ENCODE measurements around the gene VASN. TPM values are rescaled to one million over a fixed set of nuclear protein-coding genes. Genes with fewer than 3 reads are reported as not detected.

VASN gene
- total RNA-seq = not detected

DNA sequence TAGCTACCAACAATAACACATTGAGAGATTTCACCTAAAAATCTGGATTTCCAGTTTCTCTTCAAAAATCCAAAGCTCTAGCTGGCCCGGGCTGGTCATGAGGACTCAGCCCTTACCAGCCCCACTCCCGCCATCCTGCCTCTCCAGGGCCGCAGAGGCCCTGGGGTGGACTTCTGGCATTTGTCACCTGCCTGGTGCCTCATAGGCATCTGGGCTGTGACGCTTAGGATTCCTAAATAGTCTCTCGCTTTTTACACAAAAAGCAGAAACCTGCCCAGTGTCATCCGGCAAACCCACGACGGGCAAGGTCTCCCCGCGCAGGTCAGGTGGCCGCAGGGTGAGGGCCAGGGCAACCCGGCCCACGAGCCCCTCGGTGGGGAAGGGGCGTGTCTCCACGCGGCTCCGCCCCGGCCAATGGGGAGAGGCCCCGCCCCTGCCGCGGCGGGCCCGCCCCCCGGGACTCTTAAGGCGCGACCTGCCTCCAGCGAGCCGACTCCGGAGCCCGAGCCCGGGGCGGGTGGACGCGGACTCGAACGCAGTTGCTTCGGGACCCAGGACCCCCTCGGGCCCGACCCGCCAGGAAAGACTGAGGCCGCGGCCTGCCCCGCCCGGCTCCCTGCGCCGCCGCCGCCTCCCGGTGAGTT, at the start of gene VASN:
TSS of gene VASN (plus strand) at position 492 of the 644 bp plus-strand sequence. CDS start 9,030 bp downstream, outside the sequence.
- Mint-ChIP-seq H3K4me3 (peak within 1 kb of the TSS; percentile 59), H3K36me3 (ENCODE audit: low read depth) (no peaks in the 10 kb centered on the region), H3K27me3 (no peaks in the 10 kb centered on the region), H3K9me3 (ENCODE audit: low read depth) (no peaks in the 10 kb centered on the region), H3K27ac (no peak within 1 kb of the TSS), H3K4me1 (peaks cover 12% of the 10 kb centered on the region)
- ChIA-PET CTCF (interaction anchor here (1.0 kb wide), 1 partner anchor 12 kb away, joined by 5 read pairs; no protein-coding TSS in a partner anchor), POLR2A (no interaction called here)
- ATAC-seq (peak; percentile 94), DNase-seq (peak; percentile 81)
- intact Hi-C loops (cut with DNase I, micrococcal nuclease) = loop anchor here (1.0 to 2.0 kb wide), 2 partner anchors 20 to 65 kb away; partner anchors contain the start of gene PAM16 (in 1 of the 2)

GRCh38 chr16:4322121-4323052, 49.3 kb upstream of the VASN start:
- Mint-ChIP-seq H3K27me3 (no peaks in the 10 kb centered on the region), H3K4me3 (no peak overlapping the region), H3K9me3 (ENCODE audit: low read depth) (no peaks in the 10 kb centered on the region), H3K27ac (no peak overlapping the region), H3K4me1 (peaks cover 2% of the 10 kb centered on the region), H3K36me3 (ENCODE audit: low read depth) (no peaks in the 10 kb centered on the region)
- ATAC-seq = no peak
- DNase-seq = no peak
- ChIA-PET POLR2A (no interaction called here), CTCF (interaction anchor here (0.5 to 0.7 kb wide), 2 partner anchors 20 to 210 kb away, joined by 3 read pairs; no protein-coding TSS in a partner anchor)
- intact Hi-C loops (cut with DNase I, micrococcal nuclease) = no loop called here

DNA sequence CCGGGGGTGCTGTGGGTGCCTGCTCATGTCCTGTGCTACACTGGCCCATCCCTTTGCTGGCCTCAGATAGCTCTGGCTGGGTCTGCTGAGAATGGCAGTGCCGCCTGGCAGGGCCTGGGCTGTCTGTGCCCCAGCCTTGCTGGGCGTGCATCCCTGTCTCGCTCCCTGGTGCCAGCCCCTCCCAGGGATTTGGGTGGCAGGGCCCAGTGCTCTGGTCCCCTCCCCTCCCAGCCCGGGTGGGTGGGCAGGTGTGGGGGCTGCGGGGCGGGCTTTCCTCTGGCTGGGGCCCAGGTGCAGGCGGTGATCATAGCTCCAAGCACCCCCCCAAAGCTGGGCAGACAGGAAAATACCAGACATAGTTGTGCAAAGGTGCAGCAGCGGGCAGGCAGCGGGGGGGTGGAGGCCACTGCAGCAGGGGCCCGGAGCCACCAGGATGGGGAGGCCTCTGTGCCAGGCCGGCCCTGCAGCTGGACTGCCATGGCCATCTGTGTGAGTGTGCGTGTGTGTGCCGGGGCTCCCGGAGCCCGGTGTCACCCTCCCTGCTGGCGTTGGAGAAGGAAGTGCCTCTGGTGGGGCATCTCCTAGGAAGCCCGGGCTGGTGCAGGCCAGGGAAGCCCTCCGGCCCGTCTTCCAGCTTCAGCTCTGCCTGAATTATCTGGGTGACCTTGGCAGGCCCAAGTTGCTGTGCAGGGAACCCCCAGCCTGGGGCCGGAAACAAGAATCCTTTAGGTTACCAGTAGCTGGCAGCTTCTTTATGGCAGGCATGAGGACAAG, 48.4 kb upstream of the VASN start:
- ChIA-PET POLR2A (no interaction called here), CTCF (no interaction called here)
- Mint-ChIP-seq H3K4me1 (peaks cover 2% of the 10 kb centered on the region), H3K4me3 (no peak overlapping the region), H3K36me3 (ENCODE audit: low read depth) (no peaks in the 10 kb centered on the region), H3K9me3 (ENCODE audit: low read depth) (no peaks in the 10 kb centered on the region), H3K27me3 (no peaks in the 10 kb centered on the region), H3K27ac (no peak overlapping the region)
- intact Hi-C loops (cut with DNase I, micrococcal nuclease) = no loop called here
- ATAC-seq = no peak
- no peak for DNase-seq

DNA sequence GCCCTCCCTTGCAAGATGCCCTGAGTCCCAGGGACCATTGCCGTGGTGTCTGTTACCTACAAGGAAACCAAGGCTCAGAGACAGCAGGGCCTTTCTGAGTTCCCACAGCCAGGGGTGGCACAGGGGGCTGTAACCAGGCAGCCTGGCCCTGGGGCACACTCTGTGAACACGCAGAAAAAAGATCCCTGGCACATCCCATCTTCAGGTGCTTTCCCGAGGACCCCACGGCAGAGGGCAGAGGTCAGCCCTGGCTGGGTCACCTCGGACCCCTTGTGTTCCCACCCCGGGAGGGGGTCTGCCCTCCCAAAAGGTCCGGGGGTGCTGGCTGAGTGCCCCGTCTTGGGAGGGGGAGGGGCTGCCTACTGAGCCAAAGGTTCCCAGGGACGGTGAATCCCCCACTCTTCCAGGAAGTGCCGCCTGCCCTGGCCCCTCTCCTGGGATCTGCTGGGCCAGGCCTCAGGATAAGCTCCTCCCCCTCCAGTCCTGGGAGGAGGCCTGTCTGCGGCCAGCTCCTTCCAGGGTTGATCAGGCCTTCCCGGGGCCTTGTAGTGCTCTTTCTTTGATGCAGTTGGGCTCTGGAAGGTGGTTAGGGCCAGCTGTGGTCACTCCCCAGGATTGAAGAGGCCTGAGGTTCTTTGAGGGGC, 47.7 kb upstream of the VASN start:
- ATAC-seq = no peak
- POLR2A ChIA-PET = no interaction called here
- intact Hi-C loops (cut with DNase I, micrococcal nuclease) = no loop called here
- CTCF ChIA-PET = no interaction called here
- Mint-ChIP-seq H3K4me1 (peaks cover 2% of the 10 kb centered on the region), H3K27me3 (no peaks in the 10 kb centered on the region), H3K4me3 (no peak overlapping the region), H3K9me3 (ENCODE audit: low read depth) (no peaks in the 10 kb centered on the region), H3K36me3 (ENCODE audit: low read depth) (no peaks in the 10 kb centered on the region), H3K27ac (no peak overlapping the region)
- no peak for DNase-seq

DNA sequence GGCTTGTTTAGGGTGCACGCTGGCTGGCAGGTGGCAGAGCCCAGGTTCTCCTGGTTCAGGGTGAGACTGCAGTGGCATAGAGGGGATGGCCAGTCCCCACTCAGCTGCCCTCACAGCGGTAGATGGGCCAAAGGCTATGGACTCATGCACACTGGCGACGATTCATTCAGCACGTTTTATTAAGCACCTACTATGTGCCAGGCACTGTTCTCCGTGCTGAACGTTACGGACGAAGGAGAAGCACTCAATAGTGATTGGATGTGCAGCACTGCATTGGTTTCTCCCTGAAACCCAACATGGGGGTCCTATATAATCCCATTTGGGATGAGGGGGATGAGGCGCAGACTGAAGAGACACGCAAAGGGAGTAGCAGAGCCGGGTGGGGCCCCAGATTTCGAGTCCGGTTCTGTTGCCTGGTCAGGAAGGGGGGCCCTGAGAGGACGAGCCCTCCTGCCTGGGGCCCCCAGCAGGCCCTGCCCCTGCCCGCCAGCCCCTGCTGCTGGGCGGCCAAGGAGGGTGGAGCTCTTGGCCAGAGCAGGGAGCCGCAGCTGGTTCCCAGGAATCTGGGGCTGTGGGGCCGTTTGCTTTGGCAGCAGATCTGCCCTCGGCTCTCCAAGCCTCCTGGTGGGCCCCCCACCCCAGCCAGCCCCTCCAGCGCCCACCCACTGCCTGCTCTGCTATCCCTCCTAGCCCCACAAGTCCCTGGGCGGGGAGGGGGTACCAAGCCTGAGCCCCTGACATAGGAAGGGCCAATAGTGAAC, 47.0 kb upstream of the VASN start:
- H3K27me3 Mint-ChIP-seq = no peaks in the 10 kb centered on the region
- H3K36me3 Mint-ChIP-seq (ENCODE audit: low read depth) = no peaks in the 10 kb centered on the region
- no peak overlapping the region for H3K27ac Mint-ChIP-seq
- ChIA-PET CTCF (interaction anchor here (0.7 kb wide), 1 partner anchor 182 kb away, joined by 3 read pairs; no protein-coding TSS in a partner anchor), POLR2A (no interaction called here)
- intact Hi-C loops (cut with DNase I, micrococcal nuclease) = loop anchor here in 1 of 2 experiments (5.0 kb wide), 1 partner anchor 52 kb away; the partner anchor contains the start of gene TFAP4
- DNase-seq (no peak), ATAC-seq (no peak)
- no peaks in the 10 kb centered on the region for H3K9me3 Mint-ChIP-seq (ENCODE audit: low read depth)
- no peak overlapping the region for H3K4me3 Mint-ChIP-seq
- H3K4me1 Mint-ChIP-seq = no peaks in the 10 kb centered on the region

DNA sequence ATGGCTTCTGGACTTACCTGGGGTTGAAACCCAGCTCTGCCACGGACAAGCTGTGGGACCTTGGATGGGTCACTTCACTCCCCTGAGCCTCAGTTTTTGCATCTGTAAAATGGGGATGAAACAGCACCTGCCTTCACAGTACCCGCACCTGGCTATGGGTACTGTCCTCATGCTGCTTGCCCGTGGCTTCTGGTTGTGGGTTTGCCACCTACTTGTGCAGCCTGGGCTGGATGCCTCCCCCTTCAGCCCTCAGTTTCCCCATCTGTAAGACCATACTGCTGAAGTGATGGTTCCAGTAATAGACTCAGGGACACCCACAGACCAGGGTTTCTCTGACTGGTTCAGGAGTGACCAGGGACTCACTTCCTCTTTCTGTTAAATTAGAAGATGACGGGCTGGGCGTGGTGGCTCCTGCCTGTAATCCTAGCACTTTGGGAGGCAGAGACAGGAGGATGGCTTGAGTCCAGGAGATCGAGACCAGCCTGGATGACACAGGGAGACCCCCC, 46.3 kb upstream of the VASN start:
- H3K27ac Mint-ChIP-seq = no peak overlapping the region
- intact Hi-C loops (cut with DNase I, micrococcal nuclease) = loop anchor here in 1 of 2 experiments (5.0 kb wide), 1 partner anchor 53 kb away; the partner anchor contains the start of gene TFAP4
- H3K27me3 Mint-ChIP-seq = no peaks in the 10 kb centered on the region
- no peaks in the 10 kb centered on the region for H3K4me1 Mint-ChIP-seq
- POLR2A ChIA-PET = no interaction called here
- CTCF ChIA-PET = interaction anchor here (0.7 kb wide), 1 partner anchor 181 kb away, joined by 3 read pairs; no protein-coding TSS in a partner anchor
- H3K9me3 Mint-ChIP-seq (ENCODE audit: low read depth) = no peaks in the 10 kb centered on the region
- no peak overlapping the region for H3K4me3 Mint-ChIP-seq
- ATAC-seq (no peak), DNase-seq (no peak)
- H3K36me3 Mint-ChIP-seq (ENCODE audit: low read depth) = no peaks in the 10 kb centered on the region

- no peaks in the 10 kb centered on the region for H3K9me3 Mint-ChIP-seq (ENCODE audit: low read depth)
- H3K36me3 Mint-ChIP-seq (ENCODE audit: low read depth) = no peaks in the 10 kb centered on the region
- peak overlapping the region; percentile 26 for H3K4me3 Mint-ChIP-seq
- H3K27ac Mint-ChIP-seq = no peak overlapping the region
- no peak for DNase-seq
- CTCF ChIA-PET = interaction anchor here (0.6 to 2.7 kb wide), 12 partner anchors 11 to 221 kb away, joined by 3 to 14 read pairs (median 4); partner anchors contain the start of gene GLIS2
- peak; percentile 19 for ATAC-seq
- POLR2A ChIA-PET = interaction anchor here (0.6 kb wide), 1 partner anchor 138 kb away, joined by 3 read pairs; no protein-coding TSS in a partner anchor
- intact Hi-C loops (cut with DNase I, micrococcal nuclease) = loop anchor here (1.0 to 5.0 kb wide), 2 partner anchors 20 to 55 kb away; partner anchors contain the start of gene TFAP4 (in 1 of the 2)
- H3K27me3 Mint-ChIP-seq = no peaks in the 10 kb centered on the region
- no peaks in the 10 kb centered on the region for H3K4me1 Mint-ChIP-seq
Measured at GRCh38 chr16:4327386-4328045, 44.1 kb upstream of the VASN start.

GRCh38 chr16:4328046-4328781, 43.4 kb upstream of the VASN start:
- no peaks in the 10 kb centered on the region for H3K9me3 Mint-ChIP-seq (ENCODE audit: low read depth)
- DNase-seq (peak; percentile 82), ATAC-seq (peak; percentile 86)
- intact Hi-C loops (cut with DNase I, micrococcal nuclease) = loop anchor here (1.0 to 5.0 kb wide), 2 partner anchors 21 to 56 kb away; partner anchors contain the start of gene TFAP4 (in 1 of the 2)
- peak overlapping the region; percentile 26 for H3K4me3 Mint-ChIP-seq
- CTCF ChIA-PET = interaction anchor here (0.6 to 2.7 kb wide), 14 partner anchors 11 to 345 kb away, joined by 3 to 14 read pairs (median 4); partner anchors contain the start of gene GLIS2
- H3K27ac Mint-ChIP-seq = no peak overlapping the region
- no peaks in the 10 kb centered on the region for H3K36me3 Mint-ChIP-seq (ENCODE audit: low read depth)
- H3K4me1 Mint-ChIP-seq = no peaks in the 10 kb centered on the region
- no peaks in the 10 kb centered on the region for H3K27me3 Mint-ChIP-seq
- POLR2A ChIA-PET = no interaction called here

Data from activated CD4-positive, alpha-beta T cell treated with anti-CD3 and anti-CD28 coated beads for 36 hours (primary cell).